Heart left ventricle (tissue), 16 donors: ENCODE measurements around the gene NTN4. TPM values are rescaled to one million over a fixed set of nuclear protein-coding genes. Genes with fewer than 3 reads are reported as not detected.
A peak's percentile ranks its signal among the peaks of the same experiment; 100 is the strongest.
"Not testable (repeated sequence)": the region's sequence is repeated elsewhere in the genome, so short reads cannot be mapped to it uniquely, and the experiment has no call there.

ENCODE experiments used
- ATAC-seq, 4 donors: fragments of 200-7000 bp; cut with Tn5 transposase; one replicate each; pipeline ENCODE4 v1.9.1; 2020 to 2022; ENCODE audit warnings: moderate library complexity in 4 of 4, mild to moderate bottlenecking in 3 of 4, moderate number of reproducible peaks in 1 of 4
- DNase-seq, 5 donors: peaks; one replicate each; pipeline ENCODE4 v3.0.0-alpha.2; 2020
- H3K27ac ChIP-seq, 12 donors: fragments of 200-600 bp; sonication (generic) in 4 of 12; one replicate each; pipeline versions ENCODE4 v1.5.0 to v1.8.0; 2016 to 2022; ENCODE audit warnings: mild to moderate bottlenecking in 2 of 12
- H3K27me3 ChIP-seq, 9 donors: fragments of 200-600 bp; sonication (generic) in 2 of 9; one replicate each; pipeline versions ENCODE4 v1.5.1 to v1.8.0; 2016 to 2022; ENCODE audit warnings: mild to moderate bottlenecking in 3 of 9
- H3K36me3 ChIP-seq, 9 donors: fragments of 200-600 bp; sonication (generic) in 2 of 9; one replicate each; pipeline versions ENCODE4 v1.5.0 to v1.8.0; 2018 to 2022; ENCODE audit warnings: mild to moderate bottlenecking in 2 of 9
- H3K4me1 ChIP-seq, 12 donors: fragments of 200-600 bp; sonication (generic) in 4 of 12; one replicate each; pipeline versions ENCODE4 v1.5.0 to v1.8.0; 2016 to 2022; ENCODE audit warnings: mild to moderate bottlenecking in 3 of 12
- H3K4me3 ChIP-seq, 12 donors: fragments of 200-600 bp; sonication (generic) in 4 of 12; one replicate each; pipeline versions ENCODE4 v1.5.0 to v1.8.0; 2017 to 2022; ENCODE audit warnings: mild to moderate bottlenecking in 9 of 12, moderate library complexity in 4 of 12
- H3K9me3 ChIP-seq, 12 donors: fragments of 200-600 bp; sonication (generic) in 4 of 12; one replicate each; pipeline versions ENCODE4 v1.5.0 to v1.8.0; 2016 to 2022; ENCODE audit warnings: mild to moderate bottlenecking in 1 of 12
- POLR2A ChIP-seq, 2 donors: fragments of 450-650 bp; IDR thresholded peaks; one replicate each; pipeline ENCODE4 v1.6.1; 2017; ENCODE audit warnings: antibody characterized with exemption in 2 of 2, mild to moderate bottlenecking in 2 of 2, moderate library complexity in 2 of 2
- WGBS, 4 donors: extraction: QIAGEN DNeasy Blood & Tissue Kit in 2 of 4; methylation state at CpG; one replicate each; pipeline versions ENCODE4 v1.1.5 to v1.1.7; 2013 to 2018; 5-methylcytosine and 5-hydroxymethylcytosine counted together
- intact Hi-C, 10 donors: fragments of 100-400 bp; cut with DNase I; formaldehyde crosslinking; loops; one replicate each; pipeline versions ENCODE4 v1.11.1 to v1.14.2; 2022
- polyA plus RNA-seq, 2 donors: library from polyadenylated mRNA; stranded (reverse); fragments of 200-250 nt; gene quantifications; one replicate each; pipeline ENCODE4 v1.2.3, GENCODE V29; 2013
- total RNA-seq, 9 donors: library from RNA; depleted of rRNA in 2 of 9; stranded (reverse); fragments of >200 nt in 2 of 9; fragmentation: NEBNext Ultra II Directional in 3 of 9; extraction: Animal tissue kit (Norgen Biotek cat#: 25700) in 3 of 9; gene quantifications; one replicate each; pipeline versions ENCODE4 v1.1.0 to v1.2.4, GENCODE V29; 2016 to 2023
- TF ChIP-seq, protein P1 (sequence below), 12 donors: fragments of 200-600 bp; sonication (generic) in 4 of 12; IDR thresholded peaks; one replicate each; pipeline versions ENCODE4 v1.5.0 to v1.8.0; 2018 to 2022; ENCODE audit warnings: antibody characterized with exemption in 12 of 12, mild to moderate bottlenecking in 5 of 12
- donor health status: ischemic (EF 13 %, LVEDD 7.1; RV severe dilation, severe dysfunction).
- donor health status: healthy with polysubstance abuse.
- donor health status: DM: no; HTN: yes; CAD: no.
- donor health status: DM: no; HTN: no; CAD: no.
- donor health status: ischemic (EF 25% LVEDD 6.9; RV normal size, moderate dysfunction).
- donor health status: ischemic (EF 25% LVEDD 5.7; RV mildly dilated, moderate dysfunction).
- donor health status: healthy.
- donor health status: DM: yes; HTN: yes; CAD: no.
- donor health status: ischemic (EF 35%, LVEDD 5.7; RV mildly dilated, moderate dysfunction).
- donor health status: nonischemic (EF 11% LVEDD 7.7; RV severe dilation, severe dysfunction).
- donor health status: DM: yes; HTN: yes; CAD: no.
- donor health status: PGD.
- donor health status: ischemic (EF 29% LVEDD 5.4; RV normal size, mild dysfunction).
- donor health status: nonischemic (EF 23%, LVEDD 6.1; RV moderate dilation, normal function).

Gene NTN4
- total and polyA plus RNA-seq, 11 donors: 23.9 to 116 (median 68.0) TPM

DNA sequence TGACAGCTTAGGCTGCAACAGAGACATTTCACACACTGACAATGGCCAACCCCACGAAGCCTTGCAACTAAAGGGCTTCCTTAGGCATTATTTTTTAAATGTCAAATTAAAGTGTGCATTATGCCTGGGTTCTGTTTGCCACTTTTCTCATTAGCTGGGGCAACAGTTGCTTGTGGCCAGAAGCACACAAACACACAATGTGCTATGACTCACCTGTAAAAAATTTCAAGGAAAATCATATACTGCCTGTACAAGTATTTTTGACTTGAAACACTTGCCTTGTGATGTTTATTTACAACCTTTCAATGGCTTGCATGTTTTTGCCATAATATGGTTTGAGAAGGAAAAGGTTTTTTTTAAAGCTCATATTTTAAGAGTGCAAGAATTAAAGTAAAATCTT is 1.9 kb downstream of the NTN4 start:
- intact Hi-C loops: loop anchor here in 2 of 10 donors (5.0 to 10.0 kb wide), 2 partner anchors 51 to 74 kb away; no protein-coding TSS in a partner anchor

DNA sequence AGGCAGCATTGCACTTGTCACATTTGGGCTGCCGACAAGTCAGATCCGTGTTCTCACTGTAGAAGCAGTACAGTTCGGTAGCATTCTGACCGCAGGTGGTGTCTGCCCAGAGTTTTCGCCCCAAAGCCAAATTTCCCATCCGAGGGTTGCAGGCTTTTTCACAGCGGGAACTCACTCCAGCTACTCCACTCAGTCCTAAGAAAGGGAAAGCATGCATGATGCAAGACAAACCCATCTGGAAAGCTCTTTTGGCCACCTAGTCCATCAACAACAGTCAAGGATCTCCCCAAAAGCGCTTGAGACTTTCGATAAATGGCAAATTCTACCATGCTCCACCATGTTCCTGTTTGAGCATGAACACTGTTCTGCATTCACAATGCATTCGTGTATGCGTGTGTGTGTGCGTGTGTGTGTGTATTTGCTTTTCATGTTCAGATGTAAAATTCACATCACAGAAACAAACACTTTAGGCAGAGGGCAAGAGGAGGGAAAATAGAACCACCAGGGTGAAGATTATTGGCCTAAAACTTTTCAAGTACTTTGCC is 3.2 kb downstream of the NTN4 start:
- WGBS, 4 donors: 84 to 94% (median 90%) methylated on average over 12 of the region's 12 CpGs
- TF ChIP-seq POLR2A (IDR thresholded peaks at IDR 0.05): no peak
- TF ChIP-seq, protein P1, sequence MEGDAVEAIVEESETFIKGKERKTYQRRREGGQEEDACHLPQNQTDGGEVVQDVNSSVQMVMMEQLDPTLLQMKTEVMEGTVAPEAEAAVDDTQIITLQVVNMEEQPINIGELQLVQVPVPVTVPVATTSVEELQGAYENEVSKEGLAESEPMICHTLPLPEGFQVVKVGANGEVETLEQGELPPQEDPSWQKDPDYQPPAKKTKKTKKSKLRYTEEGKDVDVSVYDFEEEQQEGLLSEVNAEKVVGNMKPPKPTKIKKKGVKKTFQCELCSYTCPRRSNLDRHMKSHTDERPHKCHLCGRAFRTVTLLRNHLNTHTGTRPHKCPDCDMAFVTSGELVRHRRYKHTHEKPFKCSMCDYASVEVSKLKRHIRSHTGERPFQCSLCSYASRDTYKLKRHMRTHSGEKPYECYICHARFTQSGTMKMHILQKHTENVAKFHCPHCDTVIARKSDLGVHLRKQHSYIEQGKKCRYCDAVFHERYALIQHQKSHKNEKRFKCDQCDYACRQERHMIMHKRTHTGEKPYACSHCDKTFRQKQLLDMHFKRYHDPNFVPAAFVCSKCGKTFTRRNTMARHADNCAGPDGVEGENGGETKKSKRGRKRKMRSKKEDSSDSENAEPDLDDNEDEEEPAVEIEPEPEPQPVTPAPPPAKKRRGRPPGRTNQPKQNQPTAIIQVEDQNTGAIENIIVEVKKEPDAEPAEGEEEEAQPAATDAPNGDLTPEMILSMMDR (IDR thresholded peaks at IDR 0.05): no peak
- H3K36me3 ChIP-seq: peaks cover 0 to 38% (median 4%) of the 10 kb centered on the region in 9 donors
- no peaks in the 10 kb centered on the region for H3K9me3 ChIP-seq
- intact Hi-C loops: loop anchor here in 2 of 10 donors (5.0 to 10.0 kb wide), 2 partner anchors 50 to 73 kb away; no protein-coding TSS in a partner anchor
- peaks cover 5 to 70% (median 35%) of the 10 kb centered on the region in 12 donors for H3K4me1 ChIP-seq
- H3K27ac ChIP-seq: no peak overlapping the region
- H3K27me3 ChIP-seq: peaks cover 0 to 39% (median 0%) of the 10 kb centered on the region in 9 donors
- no peak for DNase-seq
- H3K4me3 ChIP-seq: peak overlapping the region in 2 of 12 donors; percentile 1 to 16
- ATAC-seq: no peak

More for the DNA sequence above, 1.9 kb downstream of the NTN4 start:
- H3K36me3 ChIP-seq: peaks cover 0 to 25% (median 4%) of the 10 kb centered on the region in 9 donors
- ATAC-seq (no peak), DNase-seq (no peak)
- no peaks in the 10 kb centered on the region for H3K9me3 ChIP-seq
- TF ChIP-seq, protein P1 (IDR thresholded peaks at IDR 0.05): no peak
- TF ChIP-seq POLR2A (IDR thresholded peaks at IDR 0.05): no peak
- peak overlapping the region in 10 of 12 donors; percentile 69 to 94 (median 90) for H3K4me3 ChIP-seq
- 48 to 71% (median 58%) methylated on average over 1 of the region's 1 CpG for WGBS, 4 donors
- H3K27me3 ChIP-seq: peaks cover 0 to 39% (median 0%) of the 10 kb centered on the region in 9 donors
- H3K27ac ChIP-seq: peak overlapping the region in 2 of 12 donors; percentile 17 to 91
- H3K4me1 ChIP-seq: peaks cover 5 to 63% (median 31%) of the 10 kb centered on the region in 12 donors

DNA sequence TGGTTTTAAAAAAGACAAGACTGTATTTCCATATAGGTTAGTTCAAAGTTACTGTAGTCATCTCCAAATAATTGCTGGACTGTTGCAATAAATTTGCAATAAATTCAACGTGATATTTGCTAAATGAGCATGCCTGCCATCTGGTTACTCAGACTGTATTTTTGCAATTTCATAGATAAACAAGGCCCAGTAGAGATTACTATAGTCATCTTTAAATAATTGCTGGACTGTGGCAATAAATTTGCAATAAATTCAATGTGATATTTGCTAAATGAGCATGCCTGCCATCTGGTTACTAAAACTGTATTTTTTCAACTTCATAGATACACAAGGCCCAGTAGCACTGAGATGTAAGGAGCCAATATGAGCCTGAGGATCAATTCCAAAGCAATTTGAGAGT is 5.6 kb downstream of the NTN4 start:
- ATAC-seq: no peak
- Histone ChIP-seq H3K27ac (no peak overlapping the region), H3K36me3 (peaks cover 0 to 49% (median 7%) of the 10 kb centered on the region in 9 donors), H3K27me3 (peaks cover 0 to 25% (median 0%) of the 10 kb centered on the region in 9 donors), H3K4me3 (peak overlapping the region in 1 of 12 donors; percentile 16), H3K4me1 (peaks cover 5 to 71% (median 34%) of the 10 kb centered on the region in 12 donors), H3K9me3 (no peaks in the 10 kb centered on the region)
- no peak for TF ChIP-seq POLR2A (IDR thresholded peaks at IDR 0.05)
- TF ChIP-seq, protein P1 (IDR thresholded peaks at IDR 0.05): no peak
- intact Hi-C loops: loop anchor here in 2 of 10 donors (5.0 to 10.0 kb wide), 2 partner anchors 48 to 70 kb away; no protein-coding TSS in a partner anchor
- DNase-seq: no peak
- 32 to 87% (median 62%) methylated on average over 1 of the region's 1 CpG for WGBS, 4 donors

DNA sequence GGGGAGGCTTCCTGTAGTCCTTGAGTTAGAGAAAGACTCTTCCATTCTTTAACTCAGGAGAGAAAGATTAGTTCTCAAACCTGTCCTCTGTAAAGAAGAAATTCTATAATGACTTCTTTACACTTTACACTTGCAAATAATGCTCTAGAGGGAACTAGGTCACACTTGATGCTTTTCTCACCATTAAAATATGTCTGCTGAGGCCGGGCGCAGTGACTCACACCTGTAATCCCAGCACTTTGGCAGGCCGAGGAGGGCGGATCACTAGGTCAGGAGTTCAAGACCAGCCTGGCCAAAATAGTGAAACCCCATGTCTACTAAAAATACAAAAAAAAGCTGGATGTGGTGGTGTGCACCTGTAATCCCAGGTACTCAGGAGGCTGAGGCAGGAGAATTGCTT is 6.3 kb downstream of the NTN4 start:
- H3K4me3 ChIP-seq: no peak overlapping the region
- H3K27ac ChIP-seq: no peak overlapping the region
- peaks cover 0 to 49% (median 7%) of the 10 kb centered on the region in 9 donors for H3K36me3 ChIP-seq
- peaks cover 4 to 67% (median 33%) of the 10 kb centered on the region in 12 donors for H3K4me1 ChIP-seq
- peaks cover 0 to 19% (median 0%) of the 10 kb centered on the region in 9 donors for H3K27me3 ChIP-seq
- no peaks in the 10 kb centered on the region for H3K9me3 ChIP-seq
- no peak for TF ChIP-seq POLR2A (IDR thresholded peaks at IDR 0.05)
- TF ChIP-seq, protein P1 (IDR thresholded peaks at IDR 0.05): no peak
- ATAC-seq: peak in 1 of 4 donors; percentile 28
- WGBS, 4 donors: 88 to 97% (median 89%) methylated on average over 4 of the region's 4 CpGs
- intact Hi-C loops: loop anchor here in 1 of 10 donors (10.0 kb wide), 1 partner anchor 69 kb away; no protein-coding TSS in a partner anchor
- no peak for DNase-seq

DNA sequence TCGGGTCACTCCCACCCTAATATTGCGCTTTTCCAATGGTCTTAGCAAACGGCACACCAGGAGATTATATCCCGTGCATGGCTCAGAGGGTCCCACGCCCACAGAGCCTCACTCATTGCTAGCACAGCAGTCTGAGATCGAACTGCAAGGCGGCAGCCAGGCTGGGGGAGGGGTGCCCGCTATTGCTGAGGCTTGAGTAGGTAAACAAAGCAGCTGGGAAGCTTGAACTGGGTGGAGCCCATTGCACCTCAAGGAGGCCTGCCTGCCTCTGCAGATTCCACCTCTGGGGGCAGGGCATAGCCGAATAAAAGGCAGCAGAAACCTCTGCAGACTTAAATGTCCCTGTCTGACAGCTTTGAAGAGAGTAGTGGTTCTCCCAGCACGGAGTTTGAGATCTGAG is 15.1 kb downstream of the NTN4 start:
- not testable (repeated sequence) for ATAC-seq

More for the DNA sequence above, 15.1 kb downstream of the NTN4 start:
- WGBS, 4 donors: 84 to 94% (median 92%) methylated on average over 5 to 10 of the region's 10 CpGs
- DNase-seq, intact Hi-C loops, H3K27me3 ChIP-seq, H3K4me3 ChIP-seq, H3K27ac ChIP-seq: not testable (repeated sequence)
- H3K9me3 ChIP-seq: peaks cover 0 to 22% (median 0%) of the 10 kb centered on the region in 12 donors
- peaks cover 0 to 28% (median 3%) of the 10 kb centered on the region in 9 donors for H3K36me3 ChIP-seq
- H3K4me1 ChIP-seq: peaks cover 0 to 19% (median 0%) of the 10 kb centered on the region in 12 donors
